Ureter (tissue), 1 donor: ENCODE measurements around the gene RABGAP1. TPM values are rescaled to one million over a fixed set of nuclear protein-coding genes. Genes with fewer than 3 reads are reported as not detected.

ENCODE experiments used
- DNase-seq: peaks from one replicate; pipeline ENCODE4 v3.0.0-alpha.2; 2020; ENCODE audit warnings: low spot score
- total RNA-seq: library from RNA; stranded (reverse); gene quantifications from one replicate; pipeline ENCODE4 v1.2.4, GENCODE V29; 2023
- donor health status: DM: yes; HTN: yes; CAD: no.

RABGAP1 gene
- total RNA-seq, 1 donor from 2014 or later = 96.4 TPM

GRCh38 chr9:123046406-123047195 lies 105.8 kb downstream of the RABGAP1 start:
- no peak for DNase-seq

- no peak for DNase-seq
Measured at GRCh38 chr9:123048748-123049147, 107.9 kb downstream of the RABGAP1 start.

- peak; percentile 62 for DNase-seq
Measured at GRCh38 chr9:123049589-123050222, 108.9 kb downstream of the RABGAP1 start.

GRCh38 chr9:123053046-123053445 lies 112.2 kb downstream of the RABGAP1 start:
- no peak for DNase-seq

GRCh38 chr9:123053711-123054110 lies 112.9 kb downstream of the RABGAP1 start:
- no peak for DNase-seq

GRCh38 chr9:123058834-123059233 lies 118.0 kb downstream of the RABGAP1 start:
- DNase-seq = no peak

- DNase-seq = no peak
Measured at GRCh38 chr9:123059472-123060220, 118.8 kb downstream of the RABGAP1 start.

GRCh38 chr9:123061216-123061615 lies 120.4 kb downstream of the RABGAP1 start:
- no peak for DNase-seq

GRCh38 chr9:123062351-123063176 lies 121.7 kb downstream of the RABGAP1 start:
- DNase-seq = no peak

- DNase-seq = no peak
Measured at GRCh38 chr9:123063177-123063598, 122.4 kb downstream of the RABGAP1 start.

GRCh38 chr9:123063896-123064295 lies 123.1 kb downstream of the RABGAP1 start:
- no peak for DNase-seq

GRCh38 chr9:123064716-123065115 lies 123.9 kb downstream of the RABGAP1 start:
- DNase-seq = no peak

GRCh38 chr9:123065196-123065595 lies 124.4 kb downstream of the RABGAP1 start:
- DNase-seq = no peak

GRCh38 chr9:123067136-123067535 lies 126.3 kb downstream of the RABGAP1 start:
- no peak for DNase-seq

GRCh38 chr9:123069010-123069481 lies 128.2 kb downstream of the RABGAP1 start:
- DNase-seq = no peak

GRCh38 chr9:123070198-123070597 lies 129.4 kb downstream of the RABGAP1 start:
- no peak for DNase-seq

- DNase-seq = no peak
Measured at GRCh38 chr9:123072407-123072995, 131.7 kb downstream of the RABGAP1 start.

- no peak for DNase-seq
Measured at GRCh38 chr9:123073441-123073840, 132.6 kb downstream of the RABGAP1 start.

- no peak for DNase-seq
Measured at GRCh38 chr9:123073991-123074422, 133.2 kb downstream of the RABGAP1 start.

- no peak for DNase-seq
Measured at GRCh38 chr9:123074628-123075027, 133.8 kb downstream of the RABGAP1 start.

- no peak for DNase-seq
Measured at GRCh38 chr9:123080444-123080843, 139.6 kb downstream of the RABGAP1 start.
